ENCODE data around the gene CLEC4G.

DNA sequence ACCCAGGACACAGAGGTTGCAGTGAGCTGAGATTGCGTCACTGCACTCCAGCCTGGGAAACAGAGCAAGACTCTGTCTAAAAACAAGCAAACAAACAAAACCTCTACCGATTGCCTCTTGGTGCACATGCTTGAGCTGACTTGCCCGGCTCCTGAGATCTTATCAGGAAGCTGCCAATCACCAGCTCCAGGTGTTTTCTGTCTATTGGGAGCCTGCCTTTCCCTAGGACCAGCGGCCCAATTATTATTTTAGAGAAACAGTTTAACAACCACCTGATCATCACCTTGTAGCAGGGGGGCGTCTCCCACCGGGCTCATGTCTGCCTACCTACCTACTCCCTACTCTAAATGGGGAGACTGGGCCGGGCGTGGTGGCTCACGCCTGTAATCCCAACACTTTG, 41.9 kb upstream of the CLEC4G start:
- no peak for TF ChIP-seq POLR2A (IDR thresholded peaks at IDR 0.05)
- TF ChIP-seq, protein P1, sequence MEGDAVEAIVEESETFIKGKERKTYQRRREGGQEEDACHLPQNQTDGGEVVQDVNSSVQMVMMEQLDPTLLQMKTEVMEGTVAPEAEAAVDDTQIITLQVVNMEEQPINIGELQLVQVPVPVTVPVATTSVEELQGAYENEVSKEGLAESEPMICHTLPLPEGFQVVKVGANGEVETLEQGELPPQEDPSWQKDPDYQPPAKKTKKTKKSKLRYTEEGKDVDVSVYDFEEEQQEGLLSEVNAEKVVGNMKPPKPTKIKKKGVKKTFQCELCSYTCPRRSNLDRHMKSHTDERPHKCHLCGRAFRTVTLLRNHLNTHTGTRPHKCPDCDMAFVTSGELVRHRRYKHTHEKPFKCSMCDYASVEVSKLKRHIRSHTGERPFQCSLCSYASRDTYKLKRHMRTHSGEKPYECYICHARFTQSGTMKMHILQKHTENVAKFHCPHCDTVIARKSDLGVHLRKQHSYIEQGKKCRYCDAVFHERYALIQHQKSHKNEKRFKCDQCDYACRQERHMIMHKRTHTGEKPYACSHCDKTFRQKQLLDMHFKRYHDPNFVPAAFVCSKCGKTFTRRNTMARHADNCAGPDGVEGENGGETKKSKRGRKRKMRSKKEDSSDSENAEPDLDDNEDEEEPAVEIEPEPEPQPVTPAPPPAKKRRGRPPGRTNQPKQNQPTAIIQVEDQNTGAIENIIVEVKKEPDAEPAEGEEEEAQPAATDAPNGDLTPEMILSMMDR (IDR thresholded peaks at IDR 0.05): no peak
